GM20000 (cell line): Measurements from ENCODE around the gene KCNK3.
A peak's percentile ranks its signal among the peaks of the same experiment; 100 is the strongest.

Experiments used
- DNase-seq: peaks from one replicate; pipeline ENCODE4 v3.0.0; 2012; ENCODE audit warnings: low spot score
- TF ChIP-seq, protein P1 (sequence below): IDR thresholded peaks from 2 replicates; pipeline ENCODE4 v1.5.1; 2012; ENCODE audit warnings: mild to moderate bottlenecking, control low read depth; ENCODE audit errors: extremely low read depth, missing control alignments

The KCNK3 gene

DNA sequence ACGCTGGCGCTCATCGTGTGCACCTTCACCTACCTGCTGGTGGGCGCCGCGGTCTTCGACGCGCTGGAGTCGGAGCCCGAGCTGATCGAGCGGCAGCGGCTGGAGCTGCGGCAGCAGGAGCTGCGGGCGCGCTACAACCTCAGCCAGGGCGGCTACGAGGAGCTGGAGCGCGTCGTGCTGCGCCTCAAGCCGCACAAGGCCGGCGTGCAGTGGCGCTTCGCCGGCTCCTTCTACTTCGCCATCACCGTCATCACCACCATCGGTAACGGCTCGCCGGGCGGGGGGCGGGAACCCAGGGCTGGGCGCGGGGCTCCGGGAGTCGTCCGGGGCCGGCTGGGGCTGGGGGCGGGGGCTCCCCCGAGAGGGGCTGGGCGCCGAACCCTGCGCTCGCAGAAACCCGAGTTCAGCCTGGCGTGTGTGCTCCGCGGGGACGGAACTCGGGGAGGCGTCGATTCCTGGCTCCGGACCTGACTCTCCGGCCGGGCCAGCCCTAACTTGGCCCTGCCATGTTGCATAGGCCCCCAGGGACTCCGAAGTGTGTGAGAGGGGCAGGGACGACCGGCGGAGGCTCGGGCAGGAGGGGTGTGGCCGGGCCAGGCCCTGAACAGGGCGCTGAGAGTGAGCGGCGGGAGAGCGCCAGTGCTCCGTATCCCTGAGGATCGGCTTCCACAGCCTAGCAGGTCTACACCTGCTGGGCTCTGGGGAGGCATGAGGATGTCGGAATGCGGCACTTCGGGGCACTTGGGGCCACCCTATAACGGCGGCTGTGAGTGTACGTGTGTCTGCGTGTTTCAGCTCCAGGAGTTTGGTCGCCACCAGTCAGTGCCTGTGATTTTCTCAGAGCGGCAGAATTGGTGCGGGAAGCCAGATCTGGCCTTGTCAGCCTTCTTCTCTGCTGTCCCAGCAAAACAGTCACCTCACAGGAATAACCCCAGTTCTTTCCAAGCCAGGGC lies 651 bp downstream of the KCNK3 start:
- TF ChIP-seq, protein P1, sequence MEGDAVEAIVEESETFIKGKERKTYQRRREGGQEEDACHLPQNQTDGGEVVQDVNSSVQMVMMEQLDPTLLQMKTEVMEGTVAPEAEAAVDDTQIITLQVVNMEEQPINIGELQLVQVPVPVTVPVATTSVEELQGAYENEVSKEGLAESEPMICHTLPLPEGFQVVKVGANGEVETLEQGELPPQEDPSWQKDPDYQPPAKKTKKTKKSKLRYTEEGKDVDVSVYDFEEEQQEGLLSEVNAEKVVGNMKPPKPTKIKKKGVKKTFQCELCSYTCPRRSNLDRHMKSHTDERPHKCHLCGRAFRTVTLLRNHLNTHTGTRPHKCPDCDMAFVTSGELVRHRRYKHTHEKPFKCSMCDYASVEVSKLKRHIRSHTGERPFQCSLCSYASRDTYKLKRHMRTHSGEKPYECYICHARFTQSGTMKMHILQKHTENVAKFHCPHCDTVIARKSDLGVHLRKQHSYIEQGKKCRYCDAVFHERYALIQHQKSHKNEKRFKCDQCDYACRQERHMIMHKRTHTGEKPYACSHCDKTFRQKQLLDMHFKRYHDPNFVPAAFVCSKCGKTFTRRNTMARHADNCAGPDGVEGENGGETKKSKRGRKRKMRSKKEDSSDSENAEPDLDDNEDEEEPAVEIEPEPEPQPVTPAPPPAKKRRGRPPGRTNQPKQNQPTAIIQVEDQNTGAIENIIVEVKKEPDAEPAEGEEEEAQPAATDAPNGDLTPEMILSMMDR = no peak
- peak; percentile 37 for DNase-seq

DNA sequence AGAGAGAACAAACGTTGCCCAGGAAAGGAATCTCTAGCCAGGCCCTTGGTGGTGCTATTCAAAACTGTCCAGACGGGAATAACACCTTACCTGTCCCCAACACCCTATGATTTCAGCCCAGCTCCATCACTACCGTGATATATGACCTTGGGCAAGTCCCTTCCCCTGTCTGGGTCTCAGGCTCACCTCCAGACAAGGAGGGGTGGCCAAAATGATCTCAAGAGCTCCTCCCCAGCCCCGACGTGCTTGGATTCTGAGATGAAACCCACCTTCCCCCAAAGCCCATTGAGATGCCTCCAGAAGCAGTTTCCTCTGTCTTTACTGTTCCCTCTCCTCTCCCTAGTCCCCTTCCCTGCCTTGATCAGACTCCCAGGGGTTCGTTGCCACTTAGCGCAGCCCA lies 1.5 kb downstream of the KCNK3 start:
- TF ChIP-seq, protein P1 = no peak

DNA sequence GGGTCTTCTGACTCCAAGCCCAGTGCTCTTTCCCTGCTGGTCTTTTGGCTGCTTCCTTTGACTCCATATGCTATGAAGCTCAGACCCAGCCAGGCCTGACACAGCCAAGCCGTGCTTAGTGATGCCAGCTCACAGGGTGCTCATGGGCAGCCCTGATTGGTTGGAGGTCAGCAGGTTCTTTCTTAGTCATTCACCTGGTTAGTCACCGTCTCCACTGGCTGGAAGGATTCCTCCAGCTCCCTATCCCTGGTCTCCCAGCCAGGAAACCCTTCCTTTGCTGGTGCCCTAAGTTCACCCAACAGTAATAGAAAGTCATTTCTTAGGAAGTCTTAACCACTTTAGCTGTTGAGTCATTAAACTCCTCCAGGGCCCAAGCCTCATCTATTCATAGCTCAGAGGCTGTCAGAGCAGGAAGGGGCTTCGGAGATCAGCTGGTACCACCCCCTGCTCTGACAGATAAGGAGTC lies 3.9 kb downstream of the KCNK3 start:
- TF ChIP-seq, protein P1 = no peak
- DNase-seq = no peak

More for the DNA sequence above, 1.5 kb downstream of the KCNK3 start:
- peak; percentile 25 for DNase-seq

DNA sequence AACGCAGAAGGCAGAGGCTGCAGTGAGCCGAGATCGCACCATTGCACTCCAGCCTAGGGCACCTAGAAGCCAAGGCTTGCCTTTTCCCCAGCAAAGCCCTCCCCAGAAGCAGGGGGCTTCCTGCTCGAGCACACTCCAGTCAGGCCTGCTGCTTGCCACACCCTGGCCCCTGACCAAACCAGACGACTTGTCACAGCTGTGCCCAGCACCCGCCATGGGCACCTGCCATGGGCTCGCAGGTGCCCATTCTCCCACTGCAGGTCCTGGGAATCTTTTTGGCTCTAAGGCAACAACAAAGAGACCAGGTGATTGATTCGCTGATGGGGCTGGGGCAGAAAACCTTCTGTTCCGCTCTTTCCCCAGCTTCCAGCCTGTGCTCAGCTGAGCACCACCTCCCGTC lies 4.9 kb downstream of the KCNK3 start:
- TF ChIP-seq, protein P1 = no peak
- DNase-seq = no peak

DNA sequence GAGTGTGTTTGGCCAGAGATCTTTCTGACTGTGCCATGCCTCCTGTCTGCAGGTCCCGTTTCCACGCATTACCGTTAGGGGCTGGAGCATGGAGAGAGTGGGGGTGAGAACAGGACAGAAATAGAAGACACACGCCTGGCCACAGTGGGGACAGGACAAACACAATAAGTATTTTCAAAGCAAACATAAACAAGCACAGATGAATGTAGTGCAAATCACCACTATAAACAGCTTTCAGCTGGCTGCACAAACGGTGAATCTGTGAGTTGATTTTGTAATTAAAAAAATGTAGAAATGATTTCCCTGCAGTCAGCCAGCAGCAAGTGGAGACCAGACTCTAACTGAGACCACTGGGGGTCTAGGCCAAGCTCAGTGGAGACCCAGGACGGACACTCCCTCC lies 6.8 kb downstream of the KCNK3 start:
- DNase-seq = no peak
- TF ChIP-seq, protein P1 = no peak

DNA sequence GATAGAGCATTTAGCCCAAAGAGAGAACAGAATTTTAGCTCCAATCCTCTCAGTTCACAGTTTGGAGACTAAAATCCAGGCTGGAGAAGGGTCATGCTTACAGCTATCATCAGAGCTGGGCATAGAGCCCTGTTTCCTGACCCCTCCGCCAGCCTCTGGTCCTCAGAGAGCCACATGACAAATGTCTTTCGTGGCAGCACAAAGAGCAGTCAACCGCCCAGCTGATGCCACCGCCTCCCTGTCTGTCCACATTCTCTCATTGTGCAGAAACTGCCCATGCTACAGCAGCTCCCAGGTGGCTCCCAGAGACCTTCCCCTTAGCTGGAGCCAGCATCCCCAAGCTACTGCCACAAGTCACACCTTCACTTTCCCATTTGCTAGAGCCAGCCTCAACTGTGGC lies 7.6 kb downstream of the KCNK3 start:
- no peak for DNase-seq
- TF ChIP-seq, protein P1 = no peak

DNA sequence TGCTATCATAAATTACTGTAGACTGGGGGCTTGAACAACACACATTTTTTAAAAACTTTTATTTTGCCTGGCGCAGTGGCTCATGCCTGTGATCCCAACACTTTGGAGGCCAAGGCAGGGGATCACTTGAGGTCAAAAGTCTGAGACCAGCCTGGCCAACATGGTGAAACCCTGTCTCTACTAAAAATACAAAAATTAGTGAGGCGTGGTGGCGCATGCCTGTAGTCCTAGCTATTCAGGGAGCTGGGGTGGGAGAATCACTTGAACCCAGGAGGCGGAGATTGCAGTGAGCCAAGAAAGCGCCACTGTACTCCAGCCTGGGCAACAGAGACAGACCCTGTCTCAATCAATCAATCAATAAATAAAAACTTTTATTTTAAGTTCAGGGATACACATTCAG lies 9.1 kb downstream of the KCNK3 start:
- DNase-seq = no peak
- TF ChIP-seq, protein P1 = no peak
